Measurements from ENCODE around the gene YTHDC1. TPM values are rescaled to one million over a fixed set of nuclear protein-coding genes. Genes with fewer than 3 reads are reported as not detected.

The YTHDC1 gene
- total RNA-seq, 2 donors from 2014 or later, result 37.0 to 89.9 TPM

DNA sequence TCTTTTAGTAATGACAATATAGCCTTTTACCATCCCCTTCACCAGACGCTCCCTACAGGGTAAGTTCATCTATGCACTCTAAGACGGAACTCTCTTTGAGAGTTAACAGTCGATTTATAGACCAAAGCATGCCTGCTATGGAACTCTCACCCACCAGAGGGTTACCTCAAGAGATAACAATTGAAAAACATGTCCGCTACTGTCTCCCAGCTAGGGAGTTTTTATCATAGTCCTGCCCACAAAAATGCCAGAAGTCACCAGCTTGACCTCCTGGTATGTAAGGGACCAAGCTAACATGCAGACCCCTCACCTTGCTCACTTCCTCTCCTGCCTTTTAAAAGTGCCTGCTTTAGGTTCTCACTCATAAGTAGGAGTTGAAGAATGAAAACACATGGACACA lies 16.7 kb upstream of the YTHDC1 start:
- no peak overlapping the region for H3K4me3 ChIP-seq
- H3K27ac ChIP-seq, result no peak overlapping the region
- H3K36me3 ChIP-seq, result no peaks in the 10 kb centered on the region
- DNase-seq (ENCODE audit: low spot score) (no peak), ATAC-seq (ENCODE audit: insufficient number of reproducible peaks, low FRiP score, low read depth) (no peak)
- H3K4me1 ChIP-seq (ENCODE audit: control insufficient read depth in 1 of 2, low read depth in 2 of 2), result peaks cover 3 to 9% of the 10 kb centered on the region in 2 donors
- TF ChIP-seq, protein P1, sequence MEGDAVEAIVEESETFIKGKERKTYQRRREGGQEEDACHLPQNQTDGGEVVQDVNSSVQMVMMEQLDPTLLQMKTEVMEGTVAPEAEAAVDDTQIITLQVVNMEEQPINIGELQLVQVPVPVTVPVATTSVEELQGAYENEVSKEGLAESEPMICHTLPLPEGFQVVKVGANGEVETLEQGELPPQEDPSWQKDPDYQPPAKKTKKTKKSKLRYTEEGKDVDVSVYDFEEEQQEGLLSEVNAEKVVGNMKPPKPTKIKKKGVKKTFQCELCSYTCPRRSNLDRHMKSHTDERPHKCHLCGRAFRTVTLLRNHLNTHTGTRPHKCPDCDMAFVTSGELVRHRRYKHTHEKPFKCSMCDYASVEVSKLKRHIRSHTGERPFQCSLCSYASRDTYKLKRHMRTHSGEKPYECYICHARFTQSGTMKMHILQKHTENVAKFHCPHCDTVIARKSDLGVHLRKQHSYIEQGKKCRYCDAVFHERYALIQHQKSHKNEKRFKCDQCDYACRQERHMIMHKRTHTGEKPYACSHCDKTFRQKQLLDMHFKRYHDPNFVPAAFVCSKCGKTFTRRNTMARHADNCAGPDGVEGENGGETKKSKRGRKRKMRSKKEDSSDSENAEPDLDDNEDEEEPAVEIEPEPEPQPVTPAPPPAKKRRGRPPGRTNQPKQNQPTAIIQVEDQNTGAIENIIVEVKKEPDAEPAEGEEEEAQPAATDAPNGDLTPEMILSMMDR (IDR thresholded peaks at IDR 0.05), result no peak
- H3K9me3 ChIP-seq, result no peaks in the 10 kb centered on the region
- H3K27me3 ChIP-seq (replicated peaks; ENCODE audit: insufficient read depth), result no peaks in the 10 kb centered on the region

DNA sequence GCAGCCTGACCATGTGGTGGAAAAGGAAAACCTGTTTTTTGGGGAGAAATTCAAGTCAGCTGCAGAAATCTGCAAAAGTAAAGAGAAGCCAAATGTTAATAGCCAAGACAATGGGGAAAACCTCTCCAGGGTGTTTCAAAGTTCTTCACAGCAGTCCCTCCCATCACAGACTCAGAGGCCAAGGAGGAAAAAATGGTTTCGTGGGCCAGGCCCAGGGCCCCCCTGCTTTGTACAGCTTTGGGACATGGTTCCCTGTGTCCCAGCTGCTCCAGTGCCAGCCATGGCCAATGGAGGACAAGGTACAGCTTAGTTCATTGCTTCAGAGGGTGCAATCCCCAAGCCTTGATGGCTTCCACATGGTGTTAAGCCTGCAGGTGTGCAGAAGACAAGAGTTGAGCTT lies 15.2 kb upstream of the YTHDC1 start:
- ATAC-seq (ENCODE audit: insufficient number of reproducible peaks, low FRiP score, low read depth) (no peak), DNase-seq (ENCODE audit: low spot score) (no peak)
- Histone ChIP-seq H3K36me3 (no peaks in the 10 kb centered on the region), H3K4me1 (ENCODE audit: control insufficient read depth in 1 of 2, low read depth in 2 of 2) (peaks cover 3 to 9% of the 10 kb centered on the region in 2 donors), H3K27me3 (replicated peaks; ENCODE audit: insufficient read depth) (no peaks in the 10 kb centered on the region), H3K9me3 (no peaks in the 10 kb centered on the region), H3K4me3 (no peak overlapping the region), H3K27ac (no peak overlapping the region)
- TF ChIP-seq, protein P1 (IDR thresholded peaks at IDR 0.05), result no peak

DNA sequence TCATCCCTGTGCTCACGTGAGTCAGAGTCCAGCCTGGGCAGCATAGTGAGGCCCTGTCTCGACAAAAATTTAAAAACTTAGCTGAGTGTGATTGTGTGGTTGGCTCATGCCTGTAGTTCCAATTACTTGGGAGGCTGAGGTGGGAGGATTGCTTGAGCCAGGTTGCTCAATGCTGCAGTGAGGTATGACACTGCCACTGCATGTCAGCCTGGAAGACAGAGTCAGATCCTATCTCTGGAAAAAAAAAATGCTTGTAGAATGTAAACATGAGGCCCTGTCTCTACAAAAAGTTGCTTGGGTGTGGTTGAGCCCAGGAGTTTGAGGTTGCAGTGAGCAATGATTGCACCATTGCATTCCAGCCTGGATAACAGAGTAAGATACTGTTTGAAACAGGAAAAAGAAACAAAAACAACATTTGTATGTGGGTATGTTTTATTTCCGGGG lies 11.3 kb upstream of the YTHDC1 start:
- DNase-seq (ENCODE audit: low spot score), result no peak
- Histone ChIP-seq H3K4me1 (ENCODE audit: control insufficient read depth in 1 of 2, low read depth in 2 of 2) (no peaks in the 10 kb centered on the region), H3K27ac (no peak overlapping the region), H3K4me3 (no peak overlapping the region), H3K36me3 (no peaks in the 10 kb centered on the region), H3K9me3 (no peaks in the 10 kb centered on the region), H3K27me3 (replicated peaks; ENCODE audit: insufficient read depth) (no peaks in the 10 kb centered on the region)
- TF ChIP-seq, protein P1 (IDR thresholded peaks at IDR 0.05), result no peak
- ATAC-seq (ENCODE audit: insufficient number of reproducible peaks, low FRiP score, low read depth), result no peak

DNA sequence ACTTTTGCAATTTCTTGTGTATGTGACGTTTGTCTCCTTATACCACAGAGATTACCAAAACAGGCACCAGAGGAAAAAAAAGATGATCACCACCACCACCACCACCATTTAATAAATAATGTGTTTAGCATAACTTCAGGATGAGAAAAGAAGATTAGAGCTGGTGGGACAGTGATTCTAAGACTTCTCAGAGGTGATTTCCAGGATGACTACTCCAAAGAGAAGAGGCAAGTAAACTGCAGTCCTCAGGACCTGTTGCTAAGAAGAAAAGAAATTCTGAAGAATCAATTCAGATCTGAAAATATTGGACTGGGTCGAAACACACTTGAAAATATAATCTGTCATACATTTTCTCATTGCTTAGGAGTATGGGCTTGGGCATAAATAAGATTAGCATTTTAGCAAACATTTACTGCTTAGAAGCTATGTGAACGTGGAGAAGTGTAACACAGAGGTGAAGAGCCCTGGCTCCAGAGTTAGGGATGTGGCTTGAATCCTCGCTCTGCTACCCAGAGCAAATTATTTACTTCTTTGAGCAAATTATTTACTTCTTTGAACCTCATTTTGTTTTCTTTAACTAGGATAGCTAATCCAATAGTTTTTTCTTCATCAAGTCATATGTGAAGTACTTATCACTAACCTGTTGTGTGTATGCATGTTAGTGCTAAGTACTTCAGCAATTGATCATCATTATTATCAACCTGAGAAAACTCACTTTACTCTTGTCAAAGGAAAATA lies 10.5 kb upstream of the YTHDC1 start:
- TF ChIP-seq, protein P1 (IDR thresholded peaks at IDR 0.05), result no peak
- H3K36me3 ChIP-seq, result no peaks in the 10 kb centered on the region
- H3K9me3 ChIP-seq, result no peaks in the 10 kb centered on the region
- no peak for ATAC-seq (ENCODE audit: insufficient number of reproducible peaks, low FRiP score, low read depth)
- H3K4me3 ChIP-seq, result no peak overlapping the region
- DNase-seq (ENCODE audit: low spot score), result no peak
- H3K27me3 ChIP-seq (replicated peaks; ENCODE audit: insufficient read depth), result no peaks in the 10 kb centered on the region
- H3K27ac ChIP-seq, result no peak overlapping the region
- H3K4me1 ChIP-seq (ENCODE audit: control insufficient read depth in 1 of 2, low read depth in 2 of 2), result no peaks in the 10 kb centered on the region

DNA sequence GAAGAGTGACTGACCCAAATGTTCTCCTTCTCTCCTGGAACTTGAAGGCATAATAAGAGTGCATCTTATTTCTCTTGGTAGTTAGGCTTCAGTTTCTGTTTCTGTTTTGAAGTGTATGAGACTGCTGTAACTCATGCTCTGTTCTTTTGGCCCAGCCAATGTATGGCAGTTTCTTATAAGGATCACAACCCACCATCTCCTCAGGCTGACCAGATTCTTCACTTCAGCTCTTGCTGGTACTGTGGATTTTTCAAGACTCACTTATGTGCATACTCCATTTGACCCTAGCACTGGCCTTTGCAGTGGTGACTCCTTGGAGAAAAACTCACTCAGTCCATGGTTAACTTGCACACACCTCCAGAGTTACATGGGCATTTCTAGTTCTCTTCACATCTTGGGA lies 9.6 kb upstream of the YTHDC1 start:
- H3K9me3 ChIP-seq, result no peaks in the 10 kb centered on the region
- no peak for ATAC-seq (ENCODE audit: insufficient number of reproducible peaks, low FRiP score, low read depth)
- no peaks in the 10 kb centered on the region for H3K27me3 ChIP-seq (replicated peaks; ENCODE audit: insufficient read depth)

More for the DNA sequence above, 9.6 kb upstream of the YTHDC1 start:
- no peak for DNase-seq (ENCODE audit: low spot score)
- TF ChIP-seq, protein P1 (IDR thresholded peaks at IDR 0.05), result no peak
- no peak overlapping the region for H3K27ac ChIP-seq
- H3K36me3 ChIP-seq, result no peaks in the 10 kb centered on the region
- no peaks in the 10 kb centered on the region for H3K4me1 ChIP-seq (ENCODE audit: control insufficient read depth in 1 of 2, low read depth in 2 of 2)
- no peak overlapping the region for H3K4me3 ChIP-seq
